HG02610 (cell line): ENCODE data around the gene SPINT2.

ENCODE experiments used
- ATAC-seq: cut with Tn5 transposase; IDR thresholded peaks from one replicate; pipeline ENCODE4 v1.9.1; 2021; ENCODE audit warnings: mild to moderate bottlenecking, moderate library complexity; ENCODE audit not compliant: unreplicated experiment

The SPINT2 gene

GRCh38 chr19:38291855-38292254 is 27.5 kb downstream of the SPINT2 start:
- ATAC-seq = no peak

GRCh38 chr19:38293281-38293680 is 28.9 kb downstream of the SPINT2 start:
- no peak for ATAC-seq

GRCh38 chr19:38294090-38294489 is 29.7 kb downstream of the SPINT2 start:
- no peak for ATAC-seq

GRCh38 chr19:38298821-38299680 is 34.7 kb downstream of the SPINT2 start:
- no peak for ATAC-seq

DNA sequence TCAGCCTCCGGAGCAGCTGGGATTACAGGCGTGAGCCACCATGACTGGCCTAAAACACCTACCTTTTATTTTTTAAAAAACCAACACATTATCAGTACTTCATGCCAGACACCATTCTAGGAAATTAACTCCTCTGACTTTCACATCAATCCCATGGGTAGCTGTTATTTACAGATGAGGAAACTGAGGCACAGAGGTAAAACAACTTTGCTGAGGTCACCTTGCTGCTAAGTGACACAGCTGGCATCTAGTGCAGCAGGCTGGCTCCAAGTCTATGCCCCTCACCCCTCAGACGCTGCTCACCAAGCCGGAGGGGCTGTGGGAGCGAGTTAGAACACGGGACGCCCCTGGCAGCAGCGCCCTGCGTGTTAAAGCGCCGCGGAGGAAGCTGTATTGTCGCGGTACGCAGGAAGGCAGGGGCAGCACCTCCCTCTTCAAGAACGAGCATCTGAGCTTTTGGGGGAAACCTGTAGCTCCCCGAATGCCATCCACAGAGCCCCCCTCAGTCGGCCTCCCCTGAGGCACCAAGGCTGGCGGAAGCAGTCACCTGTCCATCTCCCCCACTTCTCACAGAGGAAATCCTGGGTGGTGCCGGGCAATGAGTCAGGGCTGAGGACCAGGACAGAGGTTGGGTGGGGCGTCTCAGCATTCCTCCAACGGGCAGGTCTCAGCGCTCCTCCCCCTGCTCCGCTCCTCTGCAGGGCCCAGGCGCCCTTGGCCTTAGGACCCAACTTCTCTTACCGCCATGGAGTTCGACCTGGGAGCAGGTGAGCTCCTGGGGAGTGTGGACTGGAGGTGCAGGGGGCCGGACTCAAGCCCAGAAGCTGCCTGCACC is 39.4 kb downstream of the SPINT2 start, which contains the start of gene C19orf33:
Gene C19orf33, plus strand, starts transcription at position 735 of the 835 bp plus-strand sequence. Its CDS starts 11 bp downstream, at position 746.
- ATAC-seq = no peak

DNA sequence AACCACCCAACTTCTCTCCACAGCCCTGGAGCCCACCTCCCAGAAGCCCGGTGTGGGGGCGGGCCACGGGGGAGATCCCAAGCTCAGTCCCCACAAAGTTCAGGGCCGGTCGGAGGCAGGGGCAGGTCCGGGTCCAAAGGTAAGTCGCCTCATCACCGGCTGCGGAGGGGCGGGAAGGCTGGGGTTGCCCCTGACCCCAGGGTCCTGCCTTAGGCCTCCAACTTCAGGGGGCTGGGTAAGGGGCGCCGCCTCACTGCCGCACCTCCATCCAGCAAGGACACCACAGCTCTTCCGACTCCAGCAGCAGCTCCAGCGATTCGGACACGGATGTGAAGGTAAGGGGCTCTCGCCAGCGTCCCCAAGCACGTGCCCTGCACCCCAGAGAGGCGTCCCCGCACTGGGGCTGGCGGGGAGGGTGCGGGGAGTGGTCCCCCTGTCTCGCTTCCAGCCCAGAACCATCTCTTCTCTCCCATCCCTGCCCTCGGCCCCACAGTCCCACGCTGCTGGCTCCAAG is 40.0 kb downstream of the SPINT2 start:
- no peak for ATAC-seq

GRCh38 chr19:38304866-38305429 is 40.6 kb downstream of the SPINT2 start:
- ATAC-seq = no peak

DNA sequence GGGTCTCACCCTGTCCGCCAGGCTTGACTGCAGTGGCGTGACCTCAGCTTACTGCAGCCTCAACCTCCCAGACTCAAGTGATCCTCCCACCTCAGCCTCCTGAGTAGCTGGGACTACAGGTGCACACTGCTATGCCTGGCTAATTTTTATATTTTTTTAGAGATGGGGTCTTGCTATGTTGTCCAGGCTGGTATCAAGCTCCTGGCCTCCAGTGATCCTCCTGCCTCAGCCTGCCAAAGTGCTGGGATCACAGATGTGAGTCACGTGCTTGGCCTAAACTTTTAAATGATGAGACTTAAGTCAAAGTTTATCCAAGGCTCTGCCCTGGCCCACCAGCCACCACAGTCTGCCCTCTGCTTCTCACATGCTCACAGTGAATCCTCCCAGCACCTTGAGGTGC is 41.9 kb downstream of the SPINT2 start:
- no peak for ATAC-seq

- no peak for ATAC-seq
Measured at GRCh38 chr19:38307076-38307475, 42.7 kb downstream of the SPINT2 start.

- ATAC-seq = no peak
Measured at GRCh38 chr19:38307597-38307996, 43.2 kb downstream of the SPINT2 start.

GRCh38 chr19:38308006-38308766 is 43.8 kb downstream of the SPINT2 start:
- no peak for ATAC-seq

DNA sequence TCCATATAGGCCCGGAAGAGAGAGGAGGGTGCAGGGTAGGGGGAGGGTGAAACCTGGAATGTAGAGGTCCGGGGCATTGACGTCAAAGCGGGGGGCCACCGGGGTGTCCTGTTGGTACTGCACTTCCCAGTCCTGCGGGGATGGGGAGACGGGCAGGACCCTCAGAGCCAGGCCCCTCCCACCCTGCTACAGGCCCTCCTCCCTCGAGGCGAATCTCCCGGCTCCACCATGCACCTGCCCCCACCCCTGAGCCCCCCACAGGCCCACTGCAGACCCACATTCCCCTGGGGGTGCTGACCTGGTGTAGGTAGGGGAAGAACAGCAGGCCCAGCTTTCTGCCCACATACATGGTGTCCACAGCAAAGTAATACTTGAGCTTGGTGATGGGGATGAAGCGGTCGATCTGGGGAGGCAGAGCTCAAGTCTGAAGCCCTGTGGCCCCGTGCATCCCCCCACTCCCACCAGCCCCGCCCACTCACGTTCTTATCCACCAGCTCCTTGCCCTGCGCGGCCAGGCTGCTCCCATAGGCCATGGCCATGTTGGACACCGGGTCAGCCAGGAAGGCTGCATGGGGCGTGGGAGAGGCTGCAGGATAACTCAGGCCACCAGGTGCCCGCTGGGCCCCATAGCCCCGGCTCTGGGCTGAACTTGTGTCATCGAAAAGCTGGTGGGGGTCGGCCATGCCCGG is 44.7 kb downstream of the SPINT2 start:
- ATAC-seq = no peak

DNA sequence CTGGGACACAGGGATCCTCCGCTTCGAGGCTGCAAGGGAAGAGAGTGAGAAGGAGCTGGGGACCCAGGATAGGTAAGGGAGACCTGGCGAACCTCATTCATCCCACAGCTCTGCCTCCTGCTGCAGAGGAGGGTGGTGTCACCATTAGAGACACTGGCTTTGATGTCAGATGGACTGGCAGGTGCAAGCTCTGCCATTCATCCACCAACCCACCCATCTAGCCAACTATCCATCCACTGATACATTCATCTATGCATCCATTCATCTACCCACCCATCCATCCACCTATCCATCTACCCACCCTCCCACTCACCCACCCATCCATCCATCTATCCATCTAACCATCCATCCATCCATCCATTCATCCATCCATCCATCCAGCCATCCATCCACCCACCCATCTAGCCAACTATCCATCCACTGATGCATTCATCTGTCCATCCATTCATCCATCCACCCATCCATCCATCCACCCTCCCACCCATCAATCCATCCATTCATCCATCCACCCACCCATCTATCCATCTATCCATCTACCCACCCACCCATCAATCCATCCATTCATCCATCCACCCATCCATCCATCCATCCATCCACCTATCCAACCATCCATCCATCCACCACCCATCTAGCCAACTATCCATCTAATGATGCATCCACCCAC is 45.4 kb downstream of the SPINT2 start:
- ATAC-seq = no peak

- no peak for ATAC-seq
Measured at GRCh38 chr19:38310279-38310670, 45.9 kb downstream of the SPINT2 start.

- no peak for ATAC-seq
Measured at GRCh38 chr19:38310986-38311385, 46.6 kb downstream of the SPINT2 start.

GRCh38 chr19:38315657-38316476 is 51.5 kb downstream of the SPINT2 start, which contains the start of gene YIF1B:
TSS of gene YIF1B (minus strand) at chr19:38315947. CDS start at chr19:38315917, 30 bp downstream.
- ATAC-seq = peak; percentile 90

DNA sequence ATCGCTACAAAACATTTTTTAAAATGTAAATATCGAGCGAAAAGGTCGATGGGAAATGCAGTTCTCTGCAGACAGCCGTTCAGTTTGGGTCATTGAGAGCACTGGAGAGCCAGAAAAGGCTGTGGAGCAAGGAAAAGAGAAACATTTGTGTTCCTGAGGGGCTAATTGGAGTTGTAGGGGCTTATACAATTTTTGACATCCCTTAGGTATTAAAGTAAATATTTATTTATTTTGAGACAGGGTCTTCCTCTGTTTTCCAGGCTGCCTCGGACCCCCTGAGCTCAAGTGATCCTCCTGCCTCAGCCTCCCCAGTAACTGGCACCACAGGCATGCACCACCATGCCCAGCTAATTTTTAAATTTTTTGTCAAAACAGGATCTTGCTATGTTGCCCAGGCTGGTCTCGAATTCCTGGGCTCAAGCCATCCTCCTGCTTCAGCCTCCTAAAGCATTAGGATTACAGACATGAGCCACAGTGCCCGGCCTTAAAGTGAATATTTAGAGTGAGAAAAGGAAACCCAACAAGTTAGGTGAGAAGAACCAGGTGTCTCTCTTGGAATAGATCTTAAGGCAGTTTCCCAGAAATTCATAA is 52.2 kb downstream of the SPINT2 start:
- ATAC-seq = no peak

GRCh38 chr19:38317104-38317612 is 52.8 kb downstream of the SPINT2 start:
- no peak for ATAC-seq
